ENCODE results near the gene TMEM200B. TPM values are rescaled to one million over a fixed set of nuclear protein-coding genes. Genes with fewer than 3 reads are reported as not detected.
"Not testable (repeated sequence)": the region's sequence is repeated elsewhere in the genome, so short reads cannot be mapped to it uniquely, and the experiment has no call there.

Gene TMEM200B
- total RNA-seq, 2 experiments from 2014 or later, result 1.0 to 1.1 TPM

DNA sequence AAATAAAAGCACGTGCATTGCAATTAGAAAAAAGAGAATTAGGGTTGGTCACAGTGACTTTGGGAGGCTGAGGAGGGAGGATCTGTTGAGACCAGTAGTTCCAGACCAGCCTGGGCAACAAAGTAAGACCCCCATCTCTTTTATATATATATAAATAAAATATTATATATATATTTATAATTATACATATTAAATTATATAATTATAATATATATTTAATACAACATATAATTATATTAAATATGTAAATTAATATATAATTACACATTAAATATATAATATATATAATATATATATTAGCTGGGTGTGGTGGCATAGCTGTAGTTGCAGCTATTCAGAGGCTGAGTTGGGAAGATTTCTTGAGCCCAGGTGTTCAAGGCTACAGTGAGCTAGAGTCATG, 23.2 kb downstream of the TMEM200B start:
- Mint-ChIP-seq H3K27ac (no peak overlapping the region), H3K4me1 (ENCODE audit: low read depth) (peaks cover 9% of the 10 kb centered on the region), H3K9me3 (no peaks in the 10 kb centered on the region), H3K27me3 (no peaks in the 10 kb centered on the region), H3K36me3 (ENCODE audit: low read depth) (peaks cover 27% of the 10 kb centered on the region), H3K4me3 (no peak overlapping the region)
- POLR2A ChIA-PET, result interaction anchor here (1.9 kb wide), 1 partner anchor 12 kb away, joined by 8 read pairs; no protein-coding TSS in a partner anchor
- CTCF ChIA-PET, result interaction anchor here (0.6 kb wide), 1 partner anchor 21 kb away, joined by 3 read pairs; no protein-coding TSS in a partner anchor
- ATAC-seq, result no peak
- TF ChIP-seq CTCF (IDR thresholded peaks at IDR 0.05), result no peak
- no peak for DNase-seq
- intact Hi-C loops (cut with micrococcal nuclease), result no loop called here

DNA sequence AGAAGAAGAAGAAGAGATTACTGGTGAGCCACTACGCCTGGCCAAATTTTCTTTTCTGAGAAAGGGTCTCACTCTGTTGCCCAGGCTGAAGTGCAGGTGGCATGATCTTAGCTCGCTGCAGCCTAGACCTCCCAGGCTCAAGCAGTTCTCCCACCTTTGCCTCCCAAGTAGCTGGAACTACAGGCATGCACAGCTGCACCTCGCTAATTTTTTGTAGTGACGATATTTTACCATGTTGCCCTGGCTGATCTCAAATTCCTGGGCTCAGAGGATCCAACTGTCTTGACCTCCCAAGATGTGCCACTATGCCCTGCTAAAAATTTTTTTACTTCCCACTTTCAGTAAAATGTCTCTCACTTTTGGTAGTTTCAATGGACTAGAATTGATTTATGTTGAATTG, 24.4 kb downstream of the TMEM200B start:
- DNase-seq (no peak), ATAC-seq (no peak)
- peaks cover 9% of the 10 kb centered on the region for H3K4me1 Mint-ChIP-seq (ENCODE audit: low read depth)
- TF ChIP-seq CTCF (IDR thresholded peaks at IDR 0.05), result no peak
- no peaks in the 10 kb centered on the region for H3K9me3 Mint-ChIP-seq
- H3K36me3 Mint-ChIP-seq (ENCODE audit: low read depth), result peaks cover 35% of the 10 kb centered on the region
- no peaks in the 10 kb centered on the region for H3K27me3 Mint-ChIP-seq
- no peak overlapping the region for H3K4me3 Mint-ChIP-seq
- no peak overlapping the region for H3K27ac Mint-ChIP-seq
- ChIA-PET CTCF (no interaction called here), POLR2A (no interaction called here)
- intact Hi-C loops (cut with micrococcal nuclease), result no loop called here

DNA sequence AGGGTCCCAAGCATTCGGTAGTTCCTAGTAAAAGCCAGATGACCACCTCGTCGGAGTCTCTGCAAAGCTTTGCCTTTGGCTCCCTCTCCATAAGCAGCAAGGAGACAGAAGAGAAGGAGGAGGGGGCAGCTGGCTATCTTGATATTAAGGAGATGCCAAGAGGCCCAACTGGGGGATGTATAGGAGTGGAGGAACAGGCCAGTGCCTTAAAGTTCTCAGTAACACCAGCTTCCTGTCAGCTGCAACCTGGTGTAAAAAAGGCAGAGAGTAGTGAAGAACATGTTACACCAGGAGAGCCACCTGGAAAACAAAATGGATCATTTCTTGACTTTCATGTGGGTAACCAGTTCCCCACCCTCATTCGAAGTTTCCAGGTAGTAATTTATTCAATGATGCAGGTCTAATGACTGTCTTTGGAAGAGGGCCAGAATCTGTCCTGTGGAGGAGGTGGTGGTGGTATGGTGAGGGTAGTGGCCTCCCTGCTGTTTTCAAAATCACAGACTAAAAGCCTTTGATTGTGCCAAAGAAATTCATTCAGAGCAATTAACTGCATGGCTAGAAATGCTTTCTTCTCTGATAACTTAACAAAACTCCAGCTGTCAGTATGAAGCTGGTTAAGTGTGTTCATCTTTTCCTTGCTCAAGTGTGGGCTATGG, 27.3 kb downstream of the TMEM200B start:
- ChIA-PET POLR2A (no interaction called here), CTCF (interaction anchor here (1.1 to 1.3 kb wide), 2 partner anchors 21 to 106 kb away, joined by 3 to 5 read pairs; no protein-coding TSS in a partner anchor)
- H3K27ac Mint-ChIP-seq, result peak overlapping the region; percentile 62
- no peaks in the 10 kb centered on the region for H3K27me3 Mint-ChIP-seq
- peaks cover 45% of the 10 kb centered on the region for H3K36me3 Mint-ChIP-seq (ENCODE audit: low read depth)
- intact Hi-C loops (cut with micrococcal nuclease), result no loop called here
- H3K9me3 Mint-ChIP-seq, result peaks cover 5% of the 10 kb centered on the region
- no peak for DNase-seq
- ATAC-seq, result no peak
- no peak for TF ChIP-seq CTCF (IDR thresholded peaks at IDR 0.05)
- peaks cover 11% of the 10 kb centered on the region for H3K4me1 Mint-ChIP-seq (ENCODE audit: low read depth)
- H3K4me3 Mint-ChIP-seq, result no peak overlapping the region

DNA sequence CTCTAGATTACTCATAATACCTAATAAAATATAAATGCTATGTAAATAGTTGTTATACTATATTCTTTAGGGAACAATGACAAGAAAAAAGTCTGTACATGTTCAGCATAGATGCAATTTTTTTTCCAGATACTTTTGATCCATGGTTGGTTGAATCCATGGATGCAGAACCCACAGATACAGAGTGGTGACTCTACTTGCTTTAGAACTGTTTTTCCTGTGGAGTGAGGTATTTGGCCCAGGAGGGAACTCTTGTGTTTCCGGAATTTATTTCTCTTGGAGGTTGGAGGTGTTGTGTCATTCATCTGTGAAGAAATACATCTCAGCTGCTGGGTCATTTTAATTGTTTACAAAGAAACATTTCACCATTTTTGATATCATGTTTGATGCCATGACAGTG, 28.7 kb downstream of the TMEM200B start:
- intact Hi-C loops (cut with micrococcal nuclease), result no loop called here
- ATAC-seq, result no peak
- no peak for DNase-seq
- Mint-ChIP-seq H3K4me3 (no peak overlapping the region), H3K27ac (no peak overlapping the region), H3K9me3 (peaks cover 5% of the 10 kb centered on the region), H3K36me3 (ENCODE audit: low read depth) (peaks cover 46% of the 10 kb centered on the region), H3K27me3 (no peaks in the 10 kb centered on the region), H3K4me1 (ENCODE audit: low read depth) (peaks cover 11% of the 10 kb centered on the region)
- TF ChIP-seq CTCF (IDR thresholded peaks at IDR 0.05), result no peak
- CTCF ChIA-PET, result interaction anchor here (0.7 kb wide), 1 partner anchor 300 kb away, joined by 3 read pairs; no protein-coding TSS in a partner anchor
- POLR2A ChIA-PET, result no interaction called here

DNA sequence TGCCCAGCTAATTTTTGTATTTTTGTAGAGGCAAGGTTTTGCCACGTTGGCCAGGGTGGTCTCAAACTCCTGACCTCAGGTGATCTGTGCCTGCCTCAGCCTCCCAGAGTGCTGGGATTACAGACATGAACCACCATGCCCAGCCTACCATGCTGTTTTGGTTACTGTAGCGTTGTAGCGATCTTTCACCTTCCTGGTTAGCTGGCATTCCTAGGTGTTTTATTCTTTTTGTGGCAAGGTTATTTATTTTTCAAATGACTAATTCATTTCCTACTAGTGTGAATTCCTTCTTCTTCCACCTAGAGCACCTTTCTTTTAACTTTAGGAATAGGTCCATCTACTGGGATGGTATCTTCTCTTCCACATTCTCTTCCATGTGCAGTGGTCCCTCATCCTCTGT, 29.3 kb downstream of the TMEM200B start:
- H3K4me1 Mint-ChIP-seq (ENCODE audit: low read depth), result peaks cover 11% of the 10 kb centered on the region
- peaks cover 5% of the 10 kb centered on the region for H3K9me3 Mint-ChIP-seq
- intact Hi-C loops (cut with micrococcal nuclease), result no loop called here
- no peak overlapping the region for H3K4me3 Mint-ChIP-seq
- DNase-seq, result no peak
- no peaks in the 10 kb centered on the region for H3K27me3 Mint-ChIP-seq
- no peak for ATAC-seq
- no peak for TF ChIP-seq CTCF (IDR thresholded peaks at IDR 0.05)
- POLR2A ChIA-PET, result no interaction called here
- H3K36me3 Mint-ChIP-seq (ENCODE audit: low read depth), result peaks cover 46% of the 10 kb centered on the region
- no peak overlapping the region for H3K27ac Mint-ChIP-seq
- CTCF ChIA-PET, result interaction anchor here (0.7 to 0.8 kb wide), 2 partner anchors 13 to 299 kb away, joined by 3 read pairs; no protein-coding TSS in a partner anchor

GRCh38 chr1:29092704-29093103, 31.0 kb downstream of the TMEM200B start:
- Mint-ChIP-seq H3K36me3 (ENCODE audit: low read depth) (peaks cover 42% of the 10 kb centered on the region), H3K4me1 (ENCODE audit: low read depth) (peaks cover 11% of the 10 kb centered on the region)
- DNase-seq; H3K27ac Mint-ChIP-seq; H3K27me3 Mint-ChIP-seq; CTCF ChIA-PET; POLR2A ChIA-PET; intact Hi-C loops (cut with micrococcal nuclease); H3K4me3 Mint-ChIP-seq; ATAC-seq; H3K9me3 Mint-ChIP-seq: not testable (repeated sequence)
